M059J (cell line): ENCODE data around the gene OTUD4. TPM values are rescaled to one million over a fixed set of nuclear protein-coding genes. Genes with fewer than 3 reads are reported as not detected.
A peak's percentile ranks its signal among the peaks of the same experiment; 100 is the strongest.
"Not testable (repeated sequence)": the region's sequence is repeated elsewhere in the genome, so short reads cannot be mapped to it uniquely, and the experiment has no call there.

Experiments
- DNase-seq: peaks from one replicate; pipeline ENCODE4 v3.0.0-alpha.2; 2012; ENCODE audit warnings: low read depth
- total RNA-seq: library from RNA; depleted of rRNA; stranded (reverse); fragments of >200 nt; shearing (Covaris generic); gene quantifications from 2 replicates; pipeline ENCODE4 v1.2.3, GENCODE V29; 2014; rRNA removed

Gene OTUD4, protein sequence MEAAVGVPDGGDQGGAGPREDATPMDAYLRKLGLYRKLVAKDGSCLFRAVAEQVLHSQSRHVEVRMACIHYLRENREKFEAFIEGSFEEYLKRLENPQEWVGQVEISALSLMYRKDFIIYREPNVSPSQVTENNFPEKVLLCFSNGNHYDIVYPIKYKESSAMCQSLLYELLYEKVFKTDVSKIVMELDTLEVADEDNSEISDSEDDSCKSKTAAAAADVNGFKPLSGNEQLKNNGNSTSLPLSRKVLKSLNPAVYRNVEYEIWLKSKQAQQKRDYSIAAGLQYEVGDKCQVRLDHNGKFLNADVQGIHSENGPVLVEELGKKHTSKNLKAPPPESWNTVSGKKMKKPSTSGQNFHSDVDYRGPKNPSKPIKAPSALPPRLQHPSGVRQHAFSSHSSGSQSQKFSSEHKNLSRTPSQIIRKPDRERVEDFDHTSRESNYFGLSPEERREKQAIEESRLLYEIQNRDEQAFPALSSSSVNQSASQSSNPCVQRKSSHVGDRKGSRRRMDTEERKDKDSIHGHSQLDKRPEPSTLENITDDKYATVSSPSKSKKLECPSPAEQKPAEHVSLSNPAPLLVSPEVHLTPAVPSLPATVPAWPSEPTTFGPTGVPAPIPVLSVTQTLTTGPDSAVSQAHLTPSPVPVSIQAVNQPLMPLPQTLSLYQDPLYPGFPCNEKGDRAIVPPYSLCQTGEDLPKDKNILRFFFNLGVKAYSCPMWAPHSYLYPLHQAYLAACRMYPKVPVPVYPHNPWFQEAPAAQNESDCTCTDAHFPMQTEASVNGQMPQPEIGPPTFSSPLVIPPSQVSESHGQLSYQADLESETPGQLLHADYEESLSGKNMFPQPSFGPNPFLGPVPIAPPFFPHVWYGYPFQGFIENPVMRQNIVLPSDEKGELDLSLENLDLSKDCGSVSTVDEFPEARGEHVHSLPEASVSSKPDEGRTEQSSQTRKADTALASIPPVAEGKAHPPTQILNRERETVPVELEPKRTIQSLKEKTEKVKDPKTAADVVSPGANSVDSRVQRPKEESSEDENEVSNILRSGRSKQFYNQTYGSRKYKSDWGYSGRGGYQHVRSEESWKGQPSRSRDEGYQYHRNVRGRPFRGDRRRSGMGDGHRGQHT
- 7.4 and 11.2 TPM in 2 replicates for total RNA-seq

DNA sequence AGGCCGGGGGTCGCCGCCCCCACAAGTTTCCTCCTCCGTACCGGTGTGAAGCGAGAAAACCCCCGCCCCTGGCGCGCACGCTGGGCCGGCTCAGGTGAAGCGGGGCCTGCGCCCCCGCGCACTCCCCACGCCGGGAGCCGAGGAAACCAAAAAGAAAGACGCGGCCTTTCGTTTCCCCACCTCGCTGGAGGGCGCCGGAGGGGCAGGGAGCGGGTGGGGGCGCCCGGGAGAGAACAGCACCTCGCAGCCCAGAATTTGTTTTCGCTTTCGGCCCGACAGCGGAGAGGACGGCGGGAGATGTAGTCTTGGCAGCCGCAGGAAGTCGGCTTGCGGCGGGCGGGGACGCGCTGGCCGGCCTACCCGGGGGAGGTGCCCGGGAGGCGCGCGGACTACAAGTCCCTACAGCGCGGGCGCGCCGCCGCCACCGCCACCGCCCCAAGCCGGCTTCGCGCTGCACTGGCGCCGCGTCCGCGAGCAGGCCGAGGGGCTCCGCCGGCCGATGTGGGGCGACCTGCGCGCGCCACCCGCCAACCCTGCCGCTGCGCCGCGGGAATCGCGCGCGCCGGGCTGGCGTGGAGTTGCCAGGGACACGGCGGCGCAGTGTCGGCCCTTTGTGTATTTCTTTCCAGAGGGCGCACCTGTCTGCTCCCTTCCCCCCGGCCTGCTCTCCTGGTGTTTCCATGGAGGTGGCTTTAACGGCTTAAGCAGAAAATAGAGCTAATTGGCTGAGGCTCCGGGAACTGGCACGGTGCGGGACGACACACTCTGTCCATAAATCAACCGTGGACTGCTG, at the start of gene OTUD4:
TSS of gene OTUD4 (minus strand) at position 292 of the 793 bp plus-strand sequence. CDS start 616 bp downstream, outside the sequence.
- peak; percentile 88 for DNase-seq

DNA sequence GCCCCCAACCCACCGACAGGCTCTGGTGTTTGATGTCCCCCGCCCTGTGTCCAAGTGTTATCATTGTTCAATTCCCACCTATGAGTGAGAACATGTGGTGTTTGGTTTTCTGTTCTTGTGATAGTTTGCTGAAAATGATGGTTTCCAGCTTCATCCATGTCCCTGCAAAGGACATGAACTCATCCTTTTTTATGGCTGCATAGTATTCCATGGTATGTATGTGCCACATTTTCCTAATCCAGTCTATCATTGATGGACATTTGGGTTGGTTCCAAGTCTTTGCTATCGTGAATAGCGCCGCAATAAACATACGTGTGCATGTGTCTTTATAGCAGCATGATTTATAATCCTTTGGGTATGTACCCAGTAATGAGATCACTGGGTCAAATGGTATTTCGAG, 42.8 kb upstream of the OTUD4 start:
- DNase-seq: not testable (repeated sequence)

DNA sequence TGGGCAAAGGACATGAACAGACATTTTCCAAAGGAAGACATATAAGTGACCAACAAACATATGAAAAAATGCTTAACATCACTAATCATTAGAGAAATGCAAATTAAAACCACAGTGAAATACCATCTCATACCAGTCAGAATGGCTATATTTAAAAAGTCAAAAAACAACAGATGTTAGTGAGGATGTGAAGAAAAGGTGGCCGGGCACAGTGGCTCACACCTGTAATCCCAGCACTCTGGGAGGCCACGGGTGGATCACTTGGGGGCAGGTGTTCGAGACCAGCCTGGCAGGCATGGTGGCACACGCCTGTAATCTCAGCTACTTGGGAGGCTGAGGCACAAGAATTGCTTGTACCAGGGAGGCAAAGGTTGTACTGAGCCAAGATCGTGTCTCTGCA, 41.1 kb upstream of the OTUD4 start:
- not testable (repeated sequence) for DNase-seq

DNA sequence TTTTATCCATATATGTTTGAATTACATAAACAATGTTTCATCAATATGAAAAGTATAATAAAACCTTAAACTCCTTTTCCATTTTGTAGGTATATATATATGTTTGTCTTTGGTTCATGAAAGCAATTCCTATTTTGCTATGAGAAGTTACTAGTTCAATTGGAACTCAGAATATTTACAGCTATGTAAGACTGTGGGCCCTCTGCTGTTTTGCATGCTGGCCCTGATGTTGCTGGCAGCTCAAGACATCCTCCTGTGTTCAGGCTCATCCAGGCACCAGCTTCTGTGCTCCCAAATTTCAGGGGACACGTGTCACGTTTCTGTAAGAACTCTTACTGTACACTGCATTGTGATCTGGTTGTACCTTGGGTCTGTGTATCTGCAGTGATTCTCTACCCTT, 38.7 kb upstream of the OTUD4 start:
- no peak for DNase-seq

DNA sequence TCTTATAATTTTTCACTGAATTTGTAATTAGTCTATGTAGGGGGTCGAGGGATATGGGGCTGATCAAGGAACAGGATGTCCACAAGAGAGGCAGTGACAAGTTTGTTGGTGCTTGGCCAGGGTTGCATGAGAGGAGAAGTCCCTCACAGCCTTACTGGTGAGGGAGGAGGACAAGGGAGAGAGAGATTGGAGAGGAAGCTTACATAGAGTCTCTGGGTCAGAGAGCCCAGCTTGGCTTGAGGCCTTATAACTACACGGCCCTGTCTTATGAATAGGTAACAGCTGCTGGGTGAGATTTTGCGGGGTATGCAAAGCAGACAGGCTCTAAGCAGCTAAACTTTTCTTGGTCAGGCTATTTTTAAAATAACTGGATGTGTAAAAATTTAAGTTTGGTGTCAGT, 37.9 kb upstream of the OTUD4 start:
- DNase-seq: no peak

DNA sequence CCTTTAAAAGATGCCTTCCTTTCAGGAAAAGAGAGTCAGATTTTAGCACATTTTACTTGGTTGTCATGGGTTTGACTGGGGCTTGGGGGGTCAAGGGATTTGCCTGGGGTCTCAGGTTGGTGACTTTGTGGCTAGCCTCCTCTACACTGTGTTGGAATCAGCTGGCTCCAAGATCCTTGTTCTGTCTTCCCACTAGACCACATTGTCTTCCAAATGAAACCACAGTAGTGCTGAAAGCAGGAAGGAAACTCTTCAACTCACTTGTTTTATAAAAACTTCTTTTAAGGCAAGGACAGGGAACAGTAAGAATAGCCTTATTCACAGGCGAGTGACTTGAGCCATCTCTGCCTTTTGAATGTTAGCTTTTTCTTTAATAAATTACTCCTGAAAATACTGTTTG, 37.0 kb upstream of the OTUD4 start:
- DNase-seq: no peak

DNA sequence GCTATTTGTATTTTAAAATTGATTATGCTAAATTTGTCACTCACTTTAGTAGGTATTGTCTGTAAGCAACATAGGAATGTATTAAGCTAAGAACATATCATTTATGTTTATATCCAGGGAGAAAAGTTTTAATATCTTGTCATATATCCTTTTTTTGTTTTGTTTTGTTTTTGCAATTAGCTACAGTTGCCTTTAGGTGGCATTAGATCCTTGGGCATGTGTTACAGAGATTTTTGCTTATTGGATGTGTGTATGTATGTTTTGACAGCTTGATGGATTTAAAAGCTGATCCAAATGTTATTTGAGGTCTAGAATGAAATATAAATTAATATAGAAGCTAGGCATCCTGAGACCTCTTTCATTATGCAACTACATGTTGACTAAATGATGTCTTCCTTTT, 36.1 kb upstream of the OTUD4 start:
- DNase-seq: peak; percentile 15

DNA sequence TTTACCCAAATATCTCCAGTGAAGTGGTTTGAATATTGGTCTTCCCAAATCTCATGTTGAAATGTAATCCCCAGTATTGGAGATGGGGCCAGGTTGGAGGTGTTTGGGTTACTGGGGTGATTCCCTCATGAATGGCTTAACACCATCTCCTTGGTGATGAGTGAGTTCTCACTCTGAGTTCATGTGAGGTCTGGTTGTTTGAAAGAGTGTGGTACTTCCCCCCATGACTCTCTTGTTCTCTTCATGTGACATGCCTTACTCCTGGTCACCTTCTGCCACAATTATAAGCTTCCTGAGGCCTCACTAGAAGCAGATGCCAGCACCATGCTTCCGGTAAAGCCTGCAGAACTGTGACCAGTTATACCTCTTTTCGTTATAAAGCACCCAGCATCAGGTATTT, 32.9 kb upstream of the OTUD4 start:
- DNase-seq: no peak

DNA sequence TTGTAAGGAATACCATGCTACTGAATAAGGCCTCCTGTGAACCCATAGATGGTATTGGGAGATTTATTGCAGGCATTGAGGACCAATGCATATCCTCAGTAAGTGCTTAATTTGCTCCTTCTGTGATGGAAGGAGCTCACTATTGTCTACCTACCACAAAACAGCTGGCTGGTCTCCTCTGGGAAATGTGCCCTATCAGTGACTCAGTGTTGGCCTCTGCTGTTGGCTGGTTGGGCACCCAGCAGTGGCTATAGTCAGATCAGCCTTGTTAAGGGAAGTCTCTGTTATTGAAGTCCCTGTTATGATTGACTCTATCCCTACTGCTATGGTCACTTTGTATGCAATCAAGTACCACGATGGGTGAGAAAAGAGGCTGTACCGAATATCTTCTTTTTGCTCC, 27.5 kb upstream of the OTUD4 start:
- peak; percentile 17 for DNase-seq

DNA sequence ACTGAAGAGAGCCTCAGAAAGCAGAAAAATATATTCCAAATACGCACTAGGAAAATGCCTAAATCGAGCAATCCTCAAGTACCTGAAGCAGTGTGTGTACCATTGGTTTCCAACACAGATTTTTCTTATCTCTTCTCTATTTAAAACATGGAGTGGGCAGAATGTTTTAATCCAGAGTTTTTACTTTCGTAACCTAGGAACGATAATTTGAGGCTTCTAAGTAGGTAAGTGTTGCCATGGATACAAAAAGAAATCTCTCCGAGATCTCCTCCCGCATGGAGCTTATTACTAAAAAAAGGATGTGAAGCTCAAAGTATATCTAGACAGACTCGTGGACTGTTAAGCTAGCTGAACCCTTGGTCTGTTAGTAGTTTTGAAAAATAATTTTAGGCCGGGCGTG, 23.0 kb upstream of the OTUD4 start:
- no peak for DNase-seq

DNA sequence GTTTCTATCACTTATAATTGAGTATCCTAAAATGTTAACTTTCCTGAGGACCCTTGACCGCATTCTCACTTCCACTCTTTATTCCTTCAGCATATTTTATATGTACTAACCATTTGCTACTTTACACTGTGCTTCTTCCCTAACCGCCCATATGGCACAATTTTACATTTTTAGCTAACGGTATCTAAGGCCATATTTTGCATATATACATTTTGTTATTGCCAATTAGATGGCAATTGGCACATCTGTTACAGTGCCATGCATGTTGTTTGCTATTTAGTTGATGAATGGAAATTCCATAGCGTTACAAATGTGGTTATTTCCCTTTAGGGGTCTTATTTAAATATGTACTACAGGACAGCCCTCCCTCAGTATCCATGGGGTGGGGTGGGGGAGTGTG, 20.0 kb upstream of the OTUD4 start:
- no peak for DNase-seq

DNA sequence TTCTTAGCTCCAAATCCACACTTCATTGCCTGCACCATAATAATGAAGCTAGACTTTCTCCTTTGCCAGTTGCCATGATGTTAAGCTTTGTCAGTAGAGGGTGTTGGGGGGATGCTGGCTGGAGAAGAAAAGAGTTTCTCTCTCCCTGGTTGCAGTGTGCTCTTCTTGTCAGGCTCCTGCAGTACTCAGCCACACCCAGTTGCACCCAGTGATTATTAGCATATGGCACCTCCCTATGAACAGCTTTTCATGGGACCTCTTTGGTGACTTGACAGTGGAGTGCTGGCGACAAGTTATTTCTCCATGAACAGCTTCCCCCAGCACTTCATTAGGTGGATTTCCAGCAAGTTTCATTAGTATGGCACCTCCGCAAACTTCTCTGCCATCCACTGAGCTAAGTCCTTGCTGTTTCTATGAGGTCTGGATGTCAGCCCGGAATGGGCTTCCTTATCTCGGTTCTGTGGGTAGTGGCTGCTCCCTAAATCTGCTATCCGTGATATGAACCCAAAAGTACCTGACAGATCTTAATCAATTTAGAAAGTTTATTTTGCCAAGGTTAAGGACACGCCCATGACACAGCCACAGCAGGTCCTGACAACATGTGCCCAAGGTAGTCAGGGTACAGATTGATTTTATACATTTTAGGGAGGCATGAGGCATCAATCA, 18.8 kb upstream of the OTUD4 start:
- DNase-seq: no peak

DNA sequence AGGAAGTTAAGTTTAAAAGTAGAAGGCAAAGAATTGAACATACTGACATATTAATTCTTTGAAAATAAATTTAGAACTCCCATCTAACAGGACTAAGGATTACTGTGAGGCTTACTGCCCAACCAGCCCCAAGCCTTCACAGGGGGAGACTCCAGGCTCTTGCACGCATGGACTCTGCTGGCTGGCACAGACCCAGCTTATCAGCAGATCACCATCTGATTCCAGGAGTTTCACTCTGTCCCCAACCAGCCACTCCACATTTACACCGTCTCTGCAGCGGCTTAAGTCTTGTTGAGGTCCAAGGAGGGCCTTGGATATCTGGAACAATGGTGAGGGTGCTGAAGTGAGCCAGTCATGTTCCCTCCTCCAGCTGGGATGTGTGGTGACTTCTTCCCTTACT, 16.4 kb upstream of the OTUD4 start:
- DNase-seq: no peak

DNA sequence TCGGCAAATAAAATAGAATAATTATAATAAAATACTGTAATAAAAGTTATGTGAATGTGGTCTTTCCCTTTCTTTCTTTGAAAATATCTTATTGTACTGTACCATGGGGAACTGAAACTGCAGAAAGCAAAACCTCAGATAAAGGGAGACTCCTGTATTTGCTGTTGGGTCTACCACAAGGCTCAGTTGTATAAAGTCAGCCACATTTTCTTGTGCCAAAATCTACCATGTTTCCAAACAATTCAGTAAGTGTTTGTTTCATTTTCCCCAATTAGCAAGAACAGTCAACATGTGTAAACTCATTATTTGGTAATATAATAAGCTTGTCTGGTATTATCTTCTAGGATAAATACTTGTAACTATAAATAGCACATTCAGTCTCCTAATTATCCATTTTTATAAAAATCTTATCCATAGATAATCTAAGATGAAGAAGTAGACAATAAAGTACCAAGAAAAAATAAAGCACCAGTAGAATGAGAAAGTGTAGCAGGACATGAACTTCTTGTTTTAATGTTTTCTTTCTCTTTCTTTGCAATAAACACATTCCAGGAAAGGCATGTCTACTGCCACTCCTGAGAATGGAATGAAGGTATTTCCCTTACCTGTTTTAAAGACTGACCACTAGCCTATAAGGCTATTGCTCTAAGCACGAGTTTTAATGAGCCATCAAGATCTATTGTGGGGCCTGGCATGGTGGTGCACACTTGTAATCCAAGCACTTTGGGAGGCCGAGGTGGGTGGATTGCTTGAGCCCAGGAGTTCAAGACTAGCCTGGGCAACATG, 15.0 kb upstream of the OTUD4 start:
- DNase-seq: no peak

DNA sequence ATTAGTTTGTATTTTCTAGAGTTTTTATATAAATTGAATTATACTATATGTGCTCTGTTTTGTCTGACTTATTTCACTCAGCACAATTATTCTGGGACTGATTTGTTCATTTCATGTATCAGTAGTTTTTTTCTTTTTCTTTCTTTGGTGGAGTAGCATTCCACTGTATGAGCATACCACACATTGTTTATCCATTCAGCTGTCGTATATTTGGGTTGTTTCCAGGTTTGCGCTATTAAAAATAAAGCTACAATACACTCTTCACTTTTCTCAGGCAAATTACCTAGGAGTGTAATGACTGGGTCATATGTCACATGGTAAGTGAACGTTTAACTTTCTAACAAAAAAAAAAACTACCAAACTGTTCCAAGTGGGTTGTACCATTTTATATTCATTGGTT, 9.6 kb upstream of the OTUD4 start:
- DNase-seq: no peak

DNA sequence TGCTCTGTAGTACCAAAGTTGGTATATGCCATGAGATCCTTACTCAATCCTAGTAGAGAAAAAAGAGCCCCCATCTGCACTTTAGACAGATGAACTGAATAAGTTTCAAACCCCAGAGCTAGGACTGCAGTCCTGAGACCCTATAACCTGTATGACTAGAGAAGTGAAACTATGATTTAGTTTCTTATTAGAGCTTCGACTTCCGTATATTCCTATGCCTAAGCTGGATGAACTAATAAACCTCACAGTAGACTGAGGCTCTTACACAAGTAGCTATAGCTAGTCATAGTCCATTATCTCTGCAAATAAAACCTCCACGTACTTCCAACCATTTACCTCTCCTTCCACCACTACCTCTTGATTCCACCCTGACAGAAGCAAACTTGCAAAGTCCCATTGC, 6.3 kb upstream of the OTUD4 start:
- DNase-seq: no peak

DNA sequence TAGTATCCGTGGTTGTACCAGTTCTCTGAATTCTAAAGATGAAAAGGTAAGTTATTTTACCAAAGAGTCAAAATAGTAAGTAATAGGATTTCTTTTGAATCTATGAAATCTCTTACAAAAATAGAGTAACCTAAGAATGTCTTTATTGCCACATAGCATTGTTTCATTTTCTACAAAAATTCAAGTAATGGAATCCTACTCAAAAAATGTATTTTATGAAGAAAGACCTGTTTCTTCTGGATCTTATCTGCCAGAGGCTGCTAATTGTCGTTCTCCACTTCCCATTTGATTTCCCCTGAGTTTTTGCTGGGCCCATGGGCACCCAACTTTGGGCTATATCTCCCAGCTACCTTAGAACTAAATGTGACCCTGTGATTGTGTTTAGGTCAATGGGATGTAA, 3.2 kb upstream of the OTUD4 start:
- no peak for DNase-seq

DNA sequence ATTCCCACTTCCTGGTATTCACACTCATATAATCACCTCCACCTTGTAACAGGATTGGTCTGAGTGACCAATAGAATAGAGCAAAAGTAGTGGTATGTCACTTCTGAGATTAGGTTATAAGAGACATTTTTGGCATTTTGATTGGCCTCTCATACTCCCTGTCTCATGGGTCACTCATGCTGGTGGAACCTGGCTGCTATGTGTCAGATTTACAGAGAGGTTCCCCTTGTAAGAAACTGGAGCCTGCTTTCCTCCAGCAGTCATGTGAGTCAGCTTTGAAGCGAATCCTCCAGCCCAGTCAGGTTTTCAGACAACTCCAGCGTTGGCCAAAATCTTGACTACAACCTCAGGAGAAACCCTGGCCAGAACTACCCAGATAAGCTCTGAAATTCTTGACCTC, 2.6 kb upstream of the OTUD4 start:
- peak; percentile 15 for DNase-seq

DNA sequence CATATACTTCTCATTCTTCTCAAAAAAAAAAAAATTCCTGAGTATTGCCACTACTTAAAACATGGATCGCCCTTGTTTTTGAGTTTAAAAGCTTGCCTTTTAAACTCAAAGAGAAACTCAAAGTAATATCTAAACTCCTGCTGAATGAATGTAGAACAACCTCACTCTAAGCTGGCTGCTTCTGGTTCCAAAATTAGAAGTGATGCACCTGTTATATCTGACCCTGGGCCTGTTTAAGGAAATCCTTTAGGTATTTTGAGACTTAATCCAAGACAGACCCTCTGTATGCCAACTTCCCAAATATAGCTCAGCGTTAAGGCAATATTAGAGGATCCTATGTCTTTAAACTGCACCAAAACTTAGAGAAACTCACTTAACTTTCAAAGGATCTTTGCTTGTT, 1.8 kb upstream of the OTUD4 start:
- no peak for DNase-seq

DNA sequence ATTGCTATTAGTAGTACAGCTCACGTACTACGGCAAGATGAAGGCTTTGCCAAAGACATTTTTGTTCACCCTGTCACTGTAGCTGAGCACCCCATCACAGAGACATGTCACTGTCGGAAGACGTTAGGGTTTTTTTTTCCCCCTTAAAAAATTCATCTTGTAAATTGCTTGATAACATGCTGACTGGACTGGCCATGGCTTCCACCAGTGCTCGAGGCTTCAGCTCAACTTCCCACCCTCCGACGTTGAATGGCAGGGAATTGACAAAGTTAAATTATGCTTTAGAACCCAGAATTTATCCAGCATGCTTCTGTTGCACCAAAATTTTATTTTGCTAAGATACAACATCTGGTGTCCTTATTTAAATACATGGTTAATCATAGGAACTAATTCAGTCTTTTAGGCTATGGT, 707 bp upstream of the OTUD4 start:
- no peak for DNase-seq
